Activated CD8-positive, alpha-beta T cell treated with anti-CD3 and anti-CD28 coated beads for 36 hours (primary cell): ENCODE measurements around the gene PPP2R3B. TPM values are rescaled to one million over a fixed set of nuclear protein-coding genes. Genes with fewer than 3 reads are reported as not detected.

Experiments
- ATAC-seq: fragments of 200-7000 bp; cut with Tn5 transposase; one replicate; pipeline ENCODE4 v1.10.0; 2021; ENCODE audit warnings: mild to moderate bottlenecking, moderate library complexity
- CTCF ChIA-PET: fragments of 350-600 bp; sonication (Branson Sonifier 250); formaldehyde crosslinking; loops from one replicate; lab custom pipeline; 2021; ENCODE audit warnings: antibody characterized with exemption; lab: Charles Lee
- POLR2A ChIA-PET: fragments of 350-600 bp; sonication (Branson Sonifier 250); formaldehyde crosslinking; loops from one replicate; lab custom pipeline; 2021; ENCODE audit warnings: antibody characterized with exemption; lab: Charles Lee
- DNase-seq: peaks from one replicate; pipeline ENCODE4 v3.0.0-alpha.2; 2020
- H3K27ac Mint-ChIP-seq: one replicate; pipeline ENCODE4 v1.8.0; 2021; ENCODE audit warnings: mild to moderate bottlenecking, mixed read lengths
- H3K27me3 Mint-ChIP-seq: one replicate; pipeline ENCODE4 v1.8.0; 2021; ENCODE audit warnings: mixed read lengths
- H3K36me3 Mint-ChIP-seq: one replicate; pipeline ENCODE4 v1.8.0; 2021; ENCODE audit warnings: low read depth, mixed read lengths
- H3K4me1 Mint-ChIP-seq: one replicate; pipeline ENCODE4 v1.8.0; 2021; ENCODE audit warnings: low read depth, mixed read lengths
- H3K4me3 Mint-ChIP-seq: one replicate; pipeline ENCODE4 v1.8.0; 2021; ENCODE audit warnings: mild to moderate bottlenecking, moderate library complexity, mixed read lengths
- H3K9me3 Mint-ChIP-seq: one replicate; pipeline ENCODE4 v1.8.0; 2021; ENCODE audit warnings: mixed read lengths
- CTCF ChIP-seq: fragments of 200-600 bp; IDR thresholded peaks from one replicate; pipeline ENCODE4 v1.8.0; 2022; ENCODE audit warnings: antibody characterized with exemption, mild to moderate bottlenecking
- intact Hi-C: fragments of 100-400 bp; cut with micrococcal nuclease; formaldehyde crosslinking; loops from one replicate; pipeline ENCODE4 v1.10.0; 2022
- total RNA-seq, 2 experiments: library from RNA; stranded (reverse); gene quantifications; one replicate each; pipeline ENCODE4 v1.2.3, GENCODE V29; 2021

The PPP2R3B gene
- total RNA-seq, 2 experiments from 2014 or later, result 44.9 to 45.7 TPM

GRCh38 chrX:340641-341423 is 45.9 kb downstream of the PPP2R3B start:
- ChIA-PET CTCF (no interaction called here), POLR2A (no interaction called here)
- Mint-ChIP-seq H3K4me3 (no peak overlapping the region), H3K36me3 (peaks cover 27% of the 10 kb centered on the region), H3K27ac (no peak overlapping the region), H3K4me1 (no peaks in the 10 kb centered on the region), H3K9me3 (no peaks in the 10 kb centered on the region), H3K27me3 (no peaks in the 10 kb centered on the region)
- TF ChIP-seq CTCF, result no peak
- intact Hi-C loops, result no loop called here
- DNase-seq (no peak), ATAC-seq (no peak)

GRCh38 chrX:340121-340520 is 46.6 kb downstream of the PPP2R3B start:
- no peaks in the 10 kb centered on the region for H3K27me3 Mint-ChIP-seq
- intact Hi-C loops, result no loop called here
- no peak overlapping the region for H3K4me3 Mint-ChIP-seq
- ATAC-seq (peak; percentile 39), DNase-seq (no peak)
- ChIA-PET CTCF (no interaction called here), POLR2A (no interaction called here)
- no peaks in the 10 kb centered on the region for H3K9me3 Mint-ChIP-seq
- no peaks in the 10 kb centered on the region for H3K4me1 Mint-ChIP-seq
- no peak for TF ChIP-seq CTCF
- H3K36me3 Mint-ChIP-seq, result peaks cover 27% of the 10 kb centered on the region
- no peak overlapping the region for H3K27ac Mint-ChIP-seq

- ATAC-seq (peak; percentile 47), DNase-seq (no peak)
- Mint-ChIP-seq H3K9me3 (no peaks in the 10 kb centered on the region), H3K4me1 (no peaks in the 10 kb centered on the region), H3K36me3 (peaks cover 27% of the 10 kb centered on the region), H3K4me3 (no peak overlapping the region), H3K27ac (no peak overlapping the region), H3K27me3 (no peaks in the 10 kb centered on the region)
- intact Hi-C loops, result no loop called here
- ChIA-PET CTCF (no interaction called here), POLR2A (no interaction called here)
- TF ChIP-seq CTCF, result no peak
These were observed 47.8 kb downstream of the PPP2R3B start for GRCh38 chrX:338836-339400.

- Mint-ChIP-seq H3K27me3 (no peaks in the 10 kb centered on the region), H3K36me3 (peaks cover 27% of the 10 kb centered on the region), H3K4me3 (no peak overlapping the region), H3K9me3 (no peaks in the 10 kb centered on the region), H3K4me1 (no peaks in the 10 kb centered on the region), H3K27ac (no peak overlapping the region)
- CTCF ChIA-PET, result no interaction called here
- intact Hi-C loops, result no loop called here
- DNase-seq (no peak), ATAC-seq (no peak)
- POLR2A ChIA-PET, result no interaction called here
- no peak for TF ChIP-seq CTCF
These were observed 48.3 kb downstream of the PPP2R3B start for GRCh38 chrX:338281-338835.

- ChIA-PET CTCF (no interaction called here), POLR2A (no interaction called here)
- H3K27me3 Mint-ChIP-seq, result no peaks in the 10 kb centered on the region
- peaks cover 27% of the 10 kb centered on the region for H3K36me3 Mint-ChIP-seq
- H3K4me3 Mint-ChIP-seq, result no peak overlapping the region
- H3K4me1 Mint-ChIP-seq, result no peaks in the 10 kb centered on the region
- no peak overlapping the region for H3K27ac Mint-ChIP-seq
- DNase-seq (no peak), ATAC-seq (no peak)
- no peaks in the 10 kb centered on the region for H3K9me3 Mint-ChIP-seq
- no peak for TF ChIP-seq CTCF
- intact Hi-C loops, result no loop called here
These were observed 49.3 kb downstream of the PPP2R3B start for GRCh38 chrX:337331-337831.
